Immature natural killer cell (primary cell): Measurements from ENCODE around the gene GALNS. TPM values are rescaled to one million over a fixed set of nuclear protein-coding genes. Genes with fewer than 3 reads are reported as not detected.

ENCODE experiments used
- DNase-seq, 3 donors: peaks; one replicate each; pipeline ENCODE4 v3.0.0; 2022; ENCODE audit warnings: mixed read lengths in 1 of 3
- H3K27ac Mint-ChIP-seq, 6 donors: one replicate each; pipeline ENCODE4 v1.8.0; 2020; ENCODE audit warnings: mixed read lengths in 6 of 6, mild to moderate bottlenecking in 5 of 6, inconsistent platforms in 4 of 6, moderate library complexity in 3 of 6
- H3K27me3 Mint-ChIP-seq, 3 donors: one replicate each; pipeline ENCODE4 v1.8.0; 2020 to 2021; ENCODE audit warnings: low read depth in 3 of 3, mild to moderate bottlenecking in 3 of 3, mixed read lengths in 3 of 3, moderate library complexity in 3 of 3, inconsistent platforms in 1 of 3
- H3K36me3 Mint-ChIP-seq, 3 donors: one replicate each; pipeline ENCODE4 v1.8.0; 2020; ENCODE audit warnings: mixed read lengths in 3 of 3, inconsistent platforms in 2 of 3, mild to moderate bottlenecking in 2 of 3
- H3K4me1 Mint-ChIP-seq, 2 donors: one replicate each; pipeline ENCODE4 v1.8.0; 2020; ENCODE audit warnings: inconsistent platforms in 2 of 2, mild to moderate bottlenecking in 2 of 2, mixed read lengths in 2 of 2, moderate library complexity in 1 of 2
- H3K4me3 Mint-ChIP-seq, 5 donors: one replicate each; pipeline ENCODE4 v1.8.0; 2020; ENCODE audit warnings: mild to moderate bottlenecking in 5 of 5, mixed read lengths in 5 of 5, inconsistent platforms in 3 of 5, moderate library complexity in 3 of 5
- H3K9me3 Mint-ChIP-seq, 6 donors: one replicate each; pipeline ENCODE4 v1.8.0; 2020; ENCODE audit warnings: mild to moderate bottlenecking in 6 of 6, mixed read lengths in 6 of 6, inconsistent platforms in 4 of 6, moderate library complexity in 3 of 6
- polyA plus RNA-seq, 3 donors: library from polyadenylated mRNA; unstranded; fragments of 300-500 nt; fragmentation: Illumina TruSeq; gene quantifications; one replicate each; pipeline ENCODE4 v1.2.3, GENCODE V29; 2021

GALNS gene
- polyA plus RNA-seq, 3 donors from 2014 or later, result 10.4 to 15.4 (median 10.9) TPM

- Mint-ChIP-seq H3K27ac (no peak overlapping the region), H3K4me1 (peaks cover 0 to 24% of the 10 kb centered on the region in 2 donors), H3K9me3 (no peaks in the 10 kb centered on the region), H3K36me3 (no peaks in the 10 kb centered on the region), H3K4me3 (no peak overlapping the region), H3K27me3 (peaks cover 7 to 14% (median 7%) of the 10 kb centered on the region in 3 donors)
- DNase-seq, result no peak
These were observed 50.8 kb downstream of the GALNS start for GRCh38 chr16:88805887-88806393.

- H3K36me3 Mint-ChIP-seq, result no peaks in the 10 kb centered on the region
- DNase-seq, result no peak
- H3K4me3 Mint-ChIP-seq, result peak overlapping the region in 1 of 5 donors; percentile 49
- peaks cover 7 to 14% (median 9%) of the 10 kb centered on the region in 3 donors for H3K27me3 Mint-ChIP-seq
- H3K9me3 Mint-ChIP-seq, result no peaks in the 10 kb centered on the region
- no peak overlapping the region for H3K27ac Mint-ChIP-seq
- H3K4me1 Mint-ChIP-seq, result peaks cover 0 to 18% of the 10 kb centered on the region in 2 donors
These were observed 51.4 kb downstream of the GALNS start for GRCh38 chr16:88805340-88805715.

DNA sequence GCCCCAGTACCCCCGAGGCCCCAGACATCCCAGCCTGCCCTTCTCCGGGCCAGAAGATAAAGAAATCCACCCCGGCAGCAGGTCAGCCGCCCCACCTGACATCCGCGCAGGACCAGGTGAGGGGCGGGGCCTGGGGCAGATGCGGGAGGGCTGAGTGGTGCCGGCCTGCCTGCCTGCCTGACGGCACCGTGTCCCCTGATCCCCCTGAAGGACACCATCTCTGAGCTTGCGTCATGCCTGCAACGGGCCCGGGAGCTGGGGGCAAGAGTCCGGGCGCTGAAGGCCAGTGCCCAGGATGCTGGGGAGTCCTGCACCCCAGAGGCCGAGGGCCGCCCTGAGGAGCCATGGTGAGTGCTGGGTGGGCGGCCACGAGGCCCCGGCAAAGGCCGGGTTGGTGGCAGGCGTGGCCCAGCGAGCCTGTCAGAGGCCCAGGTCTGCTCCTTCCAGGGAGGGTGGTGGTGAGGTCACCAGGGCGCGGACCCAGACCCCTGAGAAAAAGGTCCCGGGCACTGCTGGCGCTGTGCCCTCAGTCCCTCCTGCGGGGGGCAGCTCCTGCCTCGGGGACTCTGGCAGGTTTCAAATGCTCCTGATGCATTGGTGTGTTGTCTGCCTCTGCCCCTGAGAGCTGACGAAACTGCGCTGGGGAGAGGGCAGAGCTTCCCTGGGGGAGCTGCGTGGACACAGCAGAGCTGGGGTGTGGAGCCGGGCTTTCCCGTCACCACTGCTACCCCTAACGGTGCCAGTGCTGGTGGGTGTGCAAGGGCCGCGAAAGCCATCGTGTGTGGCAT, 52.0 kb downstream of the GALNS start:
- Mint-ChIP-seq H3K9me3 (no peaks in the 10 kb centered on the region), H3K4me1 (peaks cover 0 to 16% of the 10 kb centered on the region in 2 donors), H3K27me3 (peaks cover 7 to 14% (median 9%) of the 10 kb centered on the region in 3 donors), H3K4me3 (peak overlapping the region in 3 of 5 donors; percentile 33 to 70 (median 54)), H3K27ac (no peak overlapping the region), H3K36me3 (no peaks in the 10 kb centered on the region)
- DNase-seq, result no peak

GRCh38 chr16:88804173-88804551, 52.6 kb downstream of the GALNS start:
- Mint-ChIP-seq H3K4me3 (peak overlapping the region in 4 of 5 donors; percentile 21 to 70 (median 44)), H3K36me3 (no peaks in the 10 kb centered on the region), H3K4me1 (peaks cover 0 to 14% of the 10 kb centered on the region in 2 donors), H3K27ac (no peak overlapping the region), H3K27me3 (peaks cover 7 to 14% (median 9%) of the 10 kb centered on the region in 3 donors), H3K9me3 (no peaks in the 10 kb centered on the region)
- DNase-seq, result no peak

DNA sequence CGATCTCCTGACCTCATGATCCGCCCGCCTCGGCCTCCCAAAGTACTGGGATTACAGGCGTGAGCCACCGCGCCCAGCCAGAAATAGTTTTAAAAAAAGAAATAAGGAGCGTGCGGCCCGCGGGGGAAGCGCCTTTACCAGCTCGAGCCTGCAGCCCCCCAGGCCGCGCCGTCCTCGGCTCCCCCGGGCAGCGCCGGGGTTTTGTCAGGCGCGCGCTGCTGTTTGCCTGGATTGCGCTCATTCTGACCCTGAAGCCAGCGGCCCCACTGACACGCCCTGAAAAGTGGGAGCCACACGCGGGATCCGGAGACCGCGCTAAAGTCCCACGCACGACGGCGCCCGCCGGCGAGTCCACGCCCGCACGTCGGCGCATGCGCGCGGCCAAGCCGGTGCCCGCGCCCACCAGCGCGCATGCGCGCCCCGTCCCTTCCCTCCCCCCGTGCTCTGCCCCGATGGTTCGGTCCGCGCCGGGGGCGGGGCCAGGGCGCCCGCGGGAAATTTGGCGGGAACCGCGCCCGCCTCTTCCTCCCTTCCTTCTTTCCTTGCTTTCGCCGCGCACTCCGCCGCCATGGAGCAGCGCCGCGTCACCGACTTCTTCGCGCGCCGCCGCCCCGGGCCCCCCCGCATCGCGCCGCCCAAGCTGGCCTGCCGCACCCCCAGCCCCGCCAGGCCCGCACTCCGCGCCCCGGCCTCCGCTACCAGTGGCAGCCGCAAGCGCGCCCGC, 53.3 kb downstream of the GALNS start, which contains the start of gene CDT1:
Gene CDT1, plus strand, starts transcription at position 526 of the 724 bp plus-strand sequence. Its CDS starts 43 bp downstream, at position 569.
- H3K27me3 Mint-ChIP-seq, result peaks cover 7 to 14% (median 9%) of the 10 kb centered on the region in 3 donors

DNA sequence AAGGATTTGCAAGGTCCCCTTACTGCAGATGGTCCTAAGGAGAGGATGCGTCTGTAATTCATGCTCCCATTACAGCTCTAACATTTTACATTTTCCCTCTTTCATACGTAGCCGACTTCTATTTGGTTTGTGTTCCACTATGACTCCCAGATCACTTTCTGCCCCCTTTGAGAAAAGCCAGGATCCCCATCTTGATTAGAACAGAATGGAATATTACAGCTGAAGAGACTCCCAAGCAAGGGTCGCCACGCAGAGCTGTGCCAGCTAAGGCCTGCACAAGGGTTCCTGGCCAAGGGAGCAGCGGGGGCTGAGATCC, 56.5 kb downstream of the GALNS start:
- Mint-ChIP-seq H3K4me1 (peaks cover 2 to 14% of the 10 kb centered on the region in 2 donors), H3K9me3 (no peaks in the 10 kb centered on the region), H3K27ac (peak overlapping the region in 2 of 6 donors; percentile 27 to 40), H3K4me3 (peak overlapping the region in 2 of 5 donors; percentile 5 to 9), H3K36me3 (no peaks in the 10 kb centered on the region), H3K27me3 (peaks cover 7 to 14% (median 9%) of the 10 kb centered on the region in 3 donors)
- DNase-seq, result no peak

More for the DNA sequence above, 53.3 kb downstream of the GALNS start, which contains the start of gene CDT1:
- DNase-seq, result peak; percentile 83 to 88 (median 86)
- Mint-ChIP-seq H3K27ac (peak within 1 kb of the TSS; percentile 39 to 88 (median 80)), H3K4me3 (peak within 1 kb of the TSS; percentile 85 to 87 (median 85)), H3K36me3 (no peaks in the 10 kb centered on the region), H3K4me1 (peaks cover 0 to 13% of the 10 kb centered on the region in 2 donors), H3K9me3 (no peaks in the 10 kb centered on the region)

DNA sequence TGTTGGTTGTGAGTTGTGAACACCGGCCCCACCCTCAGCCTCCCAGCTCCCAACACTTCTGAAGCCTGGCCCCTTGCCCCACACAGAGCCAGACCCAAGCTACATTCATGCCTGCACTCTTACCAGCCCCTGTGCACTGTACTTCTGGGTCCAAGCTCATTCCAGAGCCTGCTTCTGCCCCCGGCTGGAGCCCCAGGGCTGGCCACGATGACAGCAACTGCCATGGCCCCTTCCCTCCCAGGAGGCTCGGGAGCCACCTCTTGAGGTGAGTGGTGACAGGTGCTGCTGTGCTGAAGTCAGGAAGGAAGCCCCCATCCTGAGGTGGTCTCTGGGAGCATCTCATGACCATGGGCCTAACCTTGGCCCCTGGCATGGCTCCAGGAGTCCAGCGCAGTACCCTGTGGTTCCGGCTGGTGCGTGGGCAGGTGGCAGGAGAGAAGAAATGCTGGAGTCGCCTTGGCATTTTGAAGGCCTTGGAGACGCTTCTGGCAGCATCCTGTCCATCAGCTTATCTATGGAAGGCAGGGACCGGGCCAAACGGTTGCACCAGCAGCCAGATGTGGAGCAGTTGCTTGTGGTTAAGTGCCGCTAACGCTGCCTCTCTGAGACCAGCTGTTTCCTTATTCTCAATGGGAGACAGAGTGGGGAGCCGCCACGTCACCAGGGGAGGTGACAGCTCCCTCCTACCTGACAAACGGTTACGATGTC, 57.0 kb downstream of the GALNS start:
- Mint-ChIP-seq H3K27ac (no peak overlapping the region), H3K4me3 (peak overlapping the region in 1 of 5 donors; percentile 9), H3K27me3 (peaks cover 7 to 16% (median 9%) of the 10 kb centered on the region in 3 donors), H3K9me3 (no peaks in the 10 kb centered on the region), H3K4me1 (peaks cover 8 to 19% of the 10 kb centered on the region in 2 donors), H3K36me3 (no peaks in the 10 kb centered on the region)
- DNase-seq, result no peak

DNA sequence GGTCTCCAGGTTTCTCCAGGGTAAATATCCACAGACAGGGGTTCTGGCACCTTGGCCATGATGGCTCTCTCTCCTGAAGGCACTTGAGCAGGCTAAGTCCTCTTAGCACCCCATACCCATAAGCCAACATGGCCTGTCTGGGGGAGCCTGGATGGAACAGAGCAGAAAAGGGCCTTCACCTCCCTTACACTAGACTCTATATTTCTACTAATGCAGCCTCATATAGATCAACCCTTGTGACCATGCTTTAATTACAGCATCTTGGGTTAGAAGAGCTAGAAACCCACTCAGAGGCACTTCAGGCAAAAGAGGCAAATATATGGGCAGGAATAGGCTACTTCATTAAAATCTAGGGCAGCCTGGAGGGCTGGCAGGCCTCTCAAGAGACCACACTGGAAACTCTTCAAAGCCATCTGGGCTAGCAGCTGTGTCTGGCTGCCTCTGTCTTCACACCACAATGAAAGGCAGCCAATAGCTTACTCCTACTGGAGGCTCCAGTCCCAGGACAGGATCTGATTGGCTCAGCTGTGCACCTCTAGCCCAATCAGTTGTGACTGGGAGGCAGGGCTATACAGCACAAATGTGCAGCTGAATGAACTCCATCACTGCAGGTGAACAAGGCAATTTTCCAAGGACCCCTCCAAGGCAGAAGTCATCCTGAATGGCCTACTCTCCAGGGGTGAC, 57.8 kb downstream of the GALNS start:
- DNase-seq, result no peak
- Mint-ChIP-seq H3K4me1 (peaks cover 10 to 18% of the 10 kb centered on the region in 2 donors), H3K36me3 (no peaks in the 10 kb centered on the region), H3K27me3 (peaks cover 7 to 13% (median 9%) of the 10 kb centered on the region in 3 donors), H3K9me3 (no peaks in the 10 kb centered on the region), H3K27ac (no peak overlapping the region), H3K4me3 (no peak overlapping the region)

DNA sequence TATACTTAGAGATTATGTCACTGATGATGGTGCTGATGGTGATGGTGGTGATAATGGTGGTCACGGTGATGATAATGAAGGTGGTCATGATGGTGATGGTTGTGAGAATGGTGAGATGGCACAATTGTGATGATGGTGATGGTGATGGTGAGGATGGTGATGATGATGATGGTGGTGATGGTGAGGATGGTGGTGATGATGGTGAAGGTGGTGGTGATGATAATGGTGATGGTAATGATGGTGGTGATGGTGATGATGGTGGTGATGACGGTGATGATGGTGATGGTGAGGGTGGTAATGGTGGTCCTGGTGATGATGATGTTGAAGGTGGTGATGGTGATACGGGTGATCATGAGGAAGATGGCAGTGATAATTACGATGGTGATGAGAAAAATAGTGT, 58.7 kb downstream of the GALNS start:
- peaks cover 5 to 10% (median 8%) of the 10 kb centered on the region in 3 donors for H3K27me3 Mint-ChIP-seq
- no peaks in the 10 kb centered on the region for H3K36me3 Mint-ChIP-seq
- peaks cover 12 to 19% of the 10 kb centered on the region in 2 donors for H3K4me1 Mint-ChIP-seq
- no peak overlapping the region for H3K4me3 Mint-ChIP-seq
- no peaks in the 10 kb centered on the region for H3K9me3 Mint-ChIP-seq
- H3K27ac Mint-ChIP-seq, result no peak overlapping the region
- DNase-seq, result no peak

DNA sequence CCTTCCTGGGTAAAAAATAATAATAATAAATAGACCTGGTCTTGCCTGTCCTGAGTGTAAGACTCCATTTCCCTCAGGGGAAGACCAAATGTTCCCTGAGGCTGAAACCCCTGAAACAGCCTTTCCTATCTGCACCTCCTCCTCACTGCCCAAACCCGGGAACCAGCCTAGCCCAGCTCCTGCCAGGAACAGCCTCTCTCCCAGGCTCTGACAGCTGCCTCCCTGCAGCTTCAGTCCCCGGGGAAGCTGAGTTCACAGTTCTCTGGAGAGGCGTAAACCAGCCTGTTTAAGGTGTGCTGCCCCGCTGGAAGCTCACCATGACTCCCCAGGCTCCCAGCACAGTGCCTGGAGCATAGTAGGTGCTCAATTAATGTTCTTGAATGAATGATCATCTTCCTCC, 60.5 kb downstream of the GALNS start:
- Mint-ChIP-seq H3K36me3 (no peaks in the 10 kb centered on the region), H3K27me3 (peaks cover 0 to 4% (median 4%) of the 10 kb centered on the region in 3 donors), H3K4me3 (no peak overlapping the region), H3K9me3 (no peaks in the 10 kb centered on the region), H3K4me1 (peaks cover 21 to 24% of the 10 kb centered on the region in 2 donors), H3K27ac (peak overlapping the region in 1 of 6 donors; percentile 30)
- no peak for DNase-seq

DNA sequence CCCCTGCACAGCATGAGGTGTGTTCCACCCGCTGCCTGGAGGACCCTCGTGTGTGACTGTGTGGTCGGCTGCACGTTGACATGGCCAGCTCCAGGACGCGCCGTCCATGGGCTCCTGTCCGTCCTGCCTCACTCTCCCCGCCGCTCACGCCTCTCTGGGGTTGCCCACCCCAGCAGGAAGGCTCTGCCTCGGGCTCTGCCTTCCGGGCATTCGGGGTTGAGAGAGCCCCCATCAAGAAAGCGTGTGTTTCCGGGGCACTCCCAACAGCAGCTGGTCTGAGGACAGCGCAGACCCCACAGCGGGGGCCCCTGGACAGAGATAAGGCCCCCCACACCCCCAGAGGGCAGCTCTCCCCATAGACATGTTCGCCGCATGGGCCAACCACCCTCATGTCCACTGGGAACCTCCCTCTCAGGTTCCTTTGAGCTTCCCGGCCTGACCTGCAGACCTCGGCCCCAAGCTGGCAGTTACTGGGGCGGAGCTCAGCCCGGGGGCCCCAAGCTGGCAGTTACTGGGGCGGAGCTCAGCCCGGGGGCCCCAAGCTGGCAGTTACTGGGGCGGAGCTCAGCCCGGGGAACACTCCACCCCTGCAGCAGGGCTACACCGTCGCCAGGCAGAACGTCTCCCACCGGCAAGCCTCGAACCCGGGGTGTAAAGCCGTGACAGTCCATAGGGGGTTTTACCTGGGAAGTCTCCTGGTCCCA, 63.3 kb downstream of the GALNS start:
- Mint-ChIP-seq H3K4me1 (peaks cover 38 to 43% of the 10 kb centered on the region in 2 donors), H3K27ac (peak overlapping the region in 3 of 6 donors; percentile 20 to 66 (median 62)), H3K9me3 (no peaks in the 10 kb centered on the region), H3K36me3 (no peaks in the 10 kb centered on the region), H3K27me3 (peaks cover 0 to 4% (median 0%) of the 10 kb centered on the region in 3 donors), H3K4me3 (peak overlapping the region in 3 of 5 donors; percentile 33 to 49 (median 35))
- DNase-seq, result no peak

- H3K27ac Mint-ChIP-seq, result peak overlapping the region in 3 of 6 donors; percentile 20 to 42 (median 24)
- H3K27me3 Mint-ChIP-seq, result peaks cover 0 to 4% (median 0%) of the 10 kb centered on the region in 3 donors
- no peaks in the 10 kb centered on the region for H3K36me3 Mint-ChIP-seq
- H3K9me3 Mint-ChIP-seq, result no peaks in the 10 kb centered on the region
- H3K4me3 Mint-ChIP-seq, result peak overlapping the region in 2 of 5 donors; percentile 39 to 49
- H3K4me1 Mint-ChIP-seq, result peaks cover 40 to 43% of the 10 kb centered on the region in 2 donors
- no peak for DNase-seq
These were observed 64.0 kb downstream of the GALNS start for GRCh38 chr16:88792668-88793250.
